ENCODE results near the gene DOCK1.

DOCK1 gene

DNA sequence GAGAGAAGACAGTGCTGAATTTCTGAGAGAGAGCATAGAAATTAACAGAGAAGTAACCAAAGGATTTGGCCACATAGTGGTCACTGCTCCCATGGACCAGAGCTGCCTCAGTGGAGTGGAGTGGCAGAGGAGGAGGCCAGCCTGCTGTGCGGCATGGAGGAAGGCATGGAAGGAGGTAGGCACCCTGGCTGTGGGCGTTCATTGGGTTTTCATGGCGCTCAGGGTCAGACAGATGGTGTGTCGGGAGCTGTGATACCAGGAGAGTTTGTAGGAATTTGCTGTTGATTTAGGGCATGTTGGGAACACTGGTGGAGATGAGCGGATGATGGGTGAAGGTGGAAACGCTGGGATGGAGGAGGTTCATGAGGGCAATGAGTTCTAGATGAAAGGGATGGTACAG lies 370.0 kb downstream of the DOCK1 start:
- no peaks in the 10 kb centered on the region for H3K4me1 ChIP-seq (ENCODE audit: control insufficient read depth, insufficient read depth, low read length)
- H3K36me3 ChIP-seq (ENCODE audit: control insufficient read depth, insufficient read depth, low read length) = no peaks in the 10 kb centered on the region
- H3K27me3 ChIP-seq (ENCODE audit: control insufficient read depth, insufficient read depth, low read length) = no peaks in the 10 kb centered on the region
- H3K9ac ChIP-seq (ENCODE audit: low read length) = no peak overlapping the region
- H3K4me3 ChIP-seq (ENCODE audit: low read length) = no peak overlapping the region
- no peaks in the 10 kb centered on the region for H3K9me3 ChIP-seq (ENCODE audit: control insufficient read depth, low read length)

- Histone ChIP-seq H3K27me3 (ENCODE audit: control insufficient read depth, insufficient read depth, low read length) (no peaks in the 10 kb centered on the region), H3K9ac (ENCODE audit: low read length) (no peak overlapping the region), H3K4me3 (ENCODE audit: low read length) (no peak overlapping the region), H3K4me1 (ENCODE audit: control insufficient read depth, insufficient read depth, low read length) (no peaks in the 10 kb centered on the region), H3K9me3 (ENCODE audit: control insufficient read depth, low read length) (no peaks in the 10 kb centered on the region), H3K36me3 (ENCODE audit: control insufficient read depth, insufficient read depth, low read length) (no peaks in the 10 kb centered on the region)
Observed at GRCh38 chr10:127275793-127276450, 370.7 kb downstream of the DOCK1 start.

DNA sequence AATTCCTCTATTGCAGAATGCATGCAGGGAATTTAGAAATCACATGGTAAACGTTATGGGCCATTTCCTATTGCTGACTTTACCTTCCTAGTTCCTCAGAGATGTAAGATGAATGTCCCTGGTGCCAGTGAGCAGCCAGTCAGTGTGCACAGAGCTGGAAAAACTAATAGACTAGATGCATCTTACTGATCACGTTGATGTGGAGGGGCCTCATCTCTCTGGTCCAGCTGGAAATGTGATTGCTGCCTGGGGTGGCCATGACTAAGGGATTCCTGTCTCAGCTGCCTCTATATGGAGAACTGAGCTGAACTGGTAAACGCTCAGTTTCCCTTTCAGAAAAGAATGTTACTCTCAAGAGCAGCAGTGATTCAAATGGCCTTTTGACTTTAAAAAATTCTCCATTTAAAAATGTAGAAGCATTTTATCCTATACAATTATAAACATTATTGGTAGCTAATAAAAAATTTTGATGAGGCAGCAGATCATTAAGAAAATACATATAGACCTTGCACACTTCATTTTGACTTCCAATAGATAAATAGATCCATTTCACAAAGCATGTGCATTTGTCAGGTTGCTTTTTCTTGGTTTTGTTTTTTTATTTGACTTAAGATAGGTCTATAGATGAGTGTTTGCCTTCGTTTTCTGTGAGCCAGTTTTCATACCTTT lies 371.7 kb downstream of the DOCK1 start:
- Histone ChIP-seq H3K9me3 (ENCODE audit: control insufficient read depth, low read length) (no peaks in the 10 kb centered on the region), H3K4me3 (ENCODE audit: low read length) (no peak overlapping the region), H3K4me1 (ENCODE audit: control insufficient read depth, insufficient read depth, low read length) (no peaks in the 10 kb centered on the region), H3K27me3 (ENCODE audit: control insufficient read depth, insufficient read depth, low read length) (no peaks in the 10 kb centered on the region), H3K9ac (ENCODE audit: low read length) (no peak overlapping the region), H3K36me3 (ENCODE audit: control insufficient read depth, insufficient read depth, low read length) (no peaks in the 10 kb centered on the region)

- Histone ChIP-seq H3K4me1 (ENCODE audit: control insufficient read depth, insufficient read depth, low read length) (no peaks in the 10 kb centered on the region), H3K9me3 (ENCODE audit: control insufficient read depth, low read length) (no peaks in the 10 kb centered on the region), H3K27me3 (ENCODE audit: control insufficient read depth, insufficient read depth, low read length) (no peaks in the 10 kb centered on the region), H3K36me3 (ENCODE audit: control insufficient read depth, insufficient read depth, low read length) (no peaks in the 10 kb centered on the region), H3K4me3 (ENCODE audit: low read length) (no peak overlapping the region), H3K9ac (ENCODE audit: low read length) (no peak overlapping the region)
Observed at GRCh38 chr10:127278001-127278400, 372.8 kb downstream of the DOCK1 start.

- H3K36me3 ChIP-seq (ENCODE audit: control insufficient read depth, insufficient read depth, low read length) = no peaks in the 10 kb centered on the region
- H3K27me3 ChIP-seq (ENCODE audit: control insufficient read depth, insufficient read depth, low read length) = no peaks in the 10 kb centered on the region
- H3K9ac ChIP-seq (ENCODE audit: low read length) = no peak overlapping the region
- H3K4me1 ChIP-seq (ENCODE audit: control insufficient read depth, insufficient read depth, low read length) = no peaks in the 10 kb centered on the region
- no peaks in the 10 kb centered on the region for H3K9me3 ChIP-seq (ENCODE audit: control insufficient read depth, low read length)
- H3K4me3 ChIP-seq (ENCODE audit: low read length) = no peak overlapping the region
Observed at GRCh38 chr10:127279334-127279774, 374.1 kb downstream of the DOCK1 start.

- no peaks in the 10 kb centered on the region for H3K4me1 ChIP-seq (ENCODE audit: control insufficient read depth, insufficient read depth, low read length)
- H3K36me3 ChIP-seq (ENCODE audit: control insufficient read depth, insufficient read depth, low read length) = no peaks in the 10 kb centered on the region
- no peak overlapping the region for H3K9ac ChIP-seq (ENCODE audit: low read length)
- no peaks in the 10 kb centered on the region for H3K27me3 ChIP-seq (ENCODE audit: control insufficient read depth, insufficient read depth, low read length)
- no peak overlapping the region for H3K4me3 ChIP-seq (ENCODE audit: low read length)
- H3K9me3 ChIP-seq (ENCODE audit: control insufficient read depth, low read length) = no peaks in the 10 kb centered on the region
Observed at GRCh38 chr10:127280446-127280845, 375.2 kb downstream of the DOCK1 start.

GRCh38 chr10:127283017-127283416 lies 377.8 kb downstream of the DOCK1 start:
- Histone ChIP-seq H3K27me3 (ENCODE audit: control insufficient read depth, insufficient read depth, low read length) (no peaks in the 10 kb centered on the region), H3K36me3 (ENCODE audit: control insufficient read depth, insufficient read depth, low read length) (no peaks in the 10 kb centered on the region), H3K9me3 (ENCODE audit: control insufficient read depth, low read length) (no peaks in the 10 kb centered on the region), H3K4me1 (ENCODE audit: control insufficient read depth, insufficient read depth, low read length) (no peaks in the 10 kb centered on the region), H3K9ac (ENCODE audit: low read length) (no peak overlapping the region), H3K4me3 (ENCODE audit: low read length) (no peak overlapping the region)

DNA sequence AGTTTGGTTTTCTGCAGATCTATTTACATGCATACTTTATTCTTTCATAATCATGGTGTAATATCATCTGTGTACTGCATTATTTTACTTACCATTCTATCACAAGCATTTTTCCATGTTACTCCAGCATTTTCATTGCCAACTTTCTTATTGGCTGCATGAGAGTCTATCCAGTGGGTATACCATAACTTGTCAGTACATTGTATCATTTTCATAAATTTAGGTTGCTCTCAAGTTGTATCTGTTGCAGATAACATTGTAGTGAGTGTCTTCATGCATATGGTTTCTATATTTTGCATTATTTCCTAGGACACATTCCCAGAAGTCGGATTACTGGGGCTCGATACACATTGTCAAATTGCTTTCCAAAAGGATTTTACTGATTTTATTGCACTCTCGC lies 378.3 kb downstream of the DOCK1 start:
- Histone ChIP-seq H3K9ac (ENCODE audit: low read length) (no peak overlapping the region), H3K27me3 (ENCODE audit: control insufficient read depth, insufficient read depth, low read length) (no peaks in the 10 kb centered on the region), H3K4me3 (ENCODE audit: low read length) (no peak overlapping the region), H3K36me3 (ENCODE audit: control insufficient read depth, insufficient read depth, low read length) (no peaks in the 10 kb centered on the region), H3K4me1 (ENCODE audit: control insufficient read depth, insufficient read depth, low read length) (no peaks in the 10 kb centered on the region), H3K9me3 (ENCODE audit: control insufficient read depth, low read length) (no peaks in the 10 kb centered on the region)

DNA sequence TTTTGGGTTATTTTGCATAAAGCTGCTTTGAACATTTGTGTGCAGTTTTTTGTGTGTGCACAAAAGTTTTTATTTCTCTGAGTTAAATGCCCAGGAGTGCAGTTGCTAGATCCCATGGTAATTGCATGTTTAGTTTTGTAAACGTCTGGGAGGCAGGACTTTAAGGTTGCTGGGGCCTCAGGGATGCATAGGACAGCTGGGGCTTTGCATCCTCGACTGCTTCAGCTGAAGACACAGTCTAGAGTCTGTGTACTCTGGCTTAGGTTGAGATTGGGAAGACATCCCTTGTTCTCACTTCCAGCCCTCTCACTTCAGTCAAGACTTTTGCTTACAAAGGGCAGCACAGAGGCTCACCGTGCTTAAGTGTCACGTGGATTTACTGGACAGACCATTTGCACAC lies 385.6 kb downstream of the DOCK1 start:
- no peaks in the 10 kb centered on the region for H3K9me3 ChIP-seq (ENCODE audit: control insufficient read depth, low read length)
- H3K4me3 ChIP-seq (ENCODE audit: low read length) = no peak overlapping the region
- no peaks in the 10 kb centered on the region for H3K36me3 ChIP-seq (ENCODE audit: control insufficient read depth, insufficient read depth, low read length)
- no peak overlapping the region for H3K9ac ChIP-seq (ENCODE audit: low read length)
- peaks cover 7% of the 10 kb centered on the region for H3K4me1 ChIP-seq (ENCODE audit: control insufficient read depth, insufficient read depth, low read length)
- no peaks in the 10 kb centered on the region for H3K27me3 ChIP-seq (ENCODE audit: control insufficient read depth, insufficient read depth, low read length)

GRCh38 chr10:127291329-127291728 lies 386.1 kb downstream of the DOCK1 start:
- Histone ChIP-seq H3K27me3 (ENCODE audit: control insufficient read depth, insufficient read depth, low read length) (no peaks in the 10 kb centered on the region), H3K4me1 (ENCODE audit: control insufficient read depth, insufficient read depth, low read length) (peaks cover 7% of the 10 kb centered on the region), H3K9ac (ENCODE audit: low read length) (no peak overlapping the region), H3K4me3 (ENCODE audit: low read length) (no peak overlapping the region), H3K9me3 (ENCODE audit: control insufficient read depth, low read length) (no peaks in the 10 kb centered on the region), H3K36me3 (ENCODE audit: control insufficient read depth, insufficient read depth, low read length) (no peaks in the 10 kb centered on the region)

GRCh38 chr10:127292888-127293287 lies 387.7 kb downstream of the DOCK1 start:
- Histone ChIP-seq H3K4me3 (ENCODE audit: low read length) (no peak overlapping the region), H3K27me3 (ENCODE audit: control insufficient read depth, insufficient read depth, low read length) (no peaks in the 10 kb centered on the region), H3K9ac (ENCODE audit: low read length) (no peak overlapping the region), H3K4me1 (ENCODE audit: control insufficient read depth, insufficient read depth, low read length) (peaks cover 7% of the 10 kb centered on the region), H3K9me3 (ENCODE audit: control insufficient read depth, low read length) (no peaks in the 10 kb centered on the region), H3K36me3 (ENCODE audit: control insufficient read depth, insufficient read depth, low read length) (no peaks in the 10 kb centered on the region)

DNA sequence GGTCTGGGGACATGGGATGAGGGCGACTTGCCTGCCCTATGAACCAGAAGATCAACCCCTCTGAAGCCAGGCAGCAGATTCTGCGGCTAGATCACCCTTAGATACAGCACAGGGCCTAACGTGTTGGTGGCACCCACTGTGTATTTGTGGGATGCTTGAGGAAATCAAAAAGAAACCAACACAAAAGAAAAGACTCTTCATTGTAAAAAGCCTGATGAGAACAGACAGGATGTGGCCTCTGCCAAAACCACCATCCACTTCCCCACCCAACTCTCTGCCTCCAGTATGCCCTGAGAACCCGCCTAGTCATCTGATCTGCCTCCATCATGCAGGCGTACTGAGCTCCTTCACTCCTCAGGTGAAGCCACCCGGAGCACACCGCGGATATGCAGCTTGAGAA lies 388.4 kb downstream of the DOCK1 start:
- Histone ChIP-seq H3K9ac (ENCODE audit: low read length) (no peak overlapping the region), H3K4me1 (ENCODE audit: control insufficient read depth, insufficient read depth, low read length) (peaks cover 7% of the 10 kb centered on the region), H3K9me3 (ENCODE audit: control insufficient read depth, low read length) (no peaks in the 10 kb centered on the region), H3K27me3 (ENCODE audit: control insufficient read depth, insufficient read depth, low read length) (no peaks in the 10 kb centered on the region), H3K4me3 (ENCODE audit: low read length) (no peak overlapping the region), H3K36me3 (ENCODE audit: control insufficient read depth, insufficient read depth, low read length) (no peaks in the 10 kb centered on the region)
